ENCODE measurements around the gene C20orf204.

C20orf204 gene

DNA sequence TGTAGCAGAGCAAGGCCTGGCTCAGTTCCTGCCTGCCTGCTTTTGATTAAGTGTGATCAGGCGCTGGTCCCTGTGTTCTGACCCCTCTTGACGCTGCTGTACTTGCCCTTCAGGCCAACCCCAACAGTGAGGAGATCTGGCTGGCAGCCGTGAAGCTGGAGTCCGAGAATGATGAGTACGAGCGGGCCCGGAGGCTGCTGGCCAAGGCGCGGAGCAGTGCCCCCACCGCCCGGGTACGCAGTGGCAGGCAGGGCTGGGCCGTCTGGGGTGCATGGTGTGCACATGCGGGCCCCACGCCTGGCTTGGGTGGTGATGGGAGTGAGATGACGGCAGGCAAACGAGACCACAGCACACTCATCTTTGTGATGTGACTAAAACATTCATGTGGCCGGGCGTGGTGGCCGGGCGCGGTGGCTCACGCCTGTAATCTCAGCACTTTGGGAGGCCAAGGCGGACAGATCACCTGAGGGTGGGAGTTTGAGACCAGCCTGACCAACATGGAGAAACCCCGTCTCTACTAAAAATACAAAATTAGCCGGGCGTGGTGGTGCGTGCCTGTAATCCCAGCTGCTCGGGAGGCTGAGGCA, 10.1 kb upstream of the C20orf204 start:
- in situ Hi-C loops (cut with MboI; ENCODE audit: low sequenced_read_pairs), result no loop called here

GRCh38 chr20:64027981-64028685, 7.8 kb upstream of the C20orf204 start:
- in situ Hi-C loops (cut with MboI; ENCODE audit: low sequenced_read_pairs), result no loop called here

DNA sequence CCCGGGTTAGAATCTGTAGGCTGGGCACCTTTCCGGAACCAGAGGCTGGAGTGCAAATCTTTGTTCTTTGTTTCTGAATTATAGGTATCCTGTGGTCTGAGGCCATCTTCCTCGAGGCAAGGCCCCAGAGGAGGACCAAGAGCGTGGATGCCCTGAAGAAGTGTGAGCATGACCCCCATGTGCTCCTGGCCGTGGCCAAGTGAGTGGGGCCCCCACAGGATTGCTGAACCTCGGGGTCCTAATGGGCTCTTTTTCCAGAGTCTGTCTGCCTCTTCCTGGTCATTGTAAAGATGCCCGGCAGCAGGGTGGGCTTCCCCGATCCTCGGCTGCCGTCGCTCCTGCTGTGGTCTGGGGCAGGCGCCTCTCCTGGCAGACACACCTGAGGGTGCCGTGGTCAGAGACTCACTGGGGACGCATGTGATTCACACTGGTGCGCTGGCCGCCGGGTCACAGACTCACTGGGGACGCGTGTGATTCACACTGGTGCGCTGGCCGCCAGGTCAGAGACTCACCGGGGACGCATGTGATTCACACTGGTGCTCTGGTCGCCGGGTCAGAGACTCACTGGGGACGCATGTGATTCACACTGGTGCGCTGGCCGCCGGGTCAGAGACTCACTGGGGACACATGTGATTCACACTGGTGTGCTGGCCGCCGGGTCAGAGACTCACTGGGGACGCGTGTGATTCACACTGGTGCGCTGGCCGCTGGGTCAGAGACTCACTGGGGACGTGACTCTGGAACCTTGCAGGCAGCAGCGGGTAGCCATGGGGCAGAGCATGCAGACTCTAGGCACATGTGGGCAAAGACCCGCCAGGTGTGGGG, 6.5 kb upstream of the C20orf204 start:
- in situ Hi-C loops (cut with MboI; ENCODE audit: low sequenced_read_pairs), result no loop called here

GRCh38 chr20:64030371-64031134, 5.4 kb upstream of the C20orf204 start:
- in situ Hi-C loops (cut with MboI; ENCODE audit: low sequenced_read_pairs), result no loop called here

DNA sequence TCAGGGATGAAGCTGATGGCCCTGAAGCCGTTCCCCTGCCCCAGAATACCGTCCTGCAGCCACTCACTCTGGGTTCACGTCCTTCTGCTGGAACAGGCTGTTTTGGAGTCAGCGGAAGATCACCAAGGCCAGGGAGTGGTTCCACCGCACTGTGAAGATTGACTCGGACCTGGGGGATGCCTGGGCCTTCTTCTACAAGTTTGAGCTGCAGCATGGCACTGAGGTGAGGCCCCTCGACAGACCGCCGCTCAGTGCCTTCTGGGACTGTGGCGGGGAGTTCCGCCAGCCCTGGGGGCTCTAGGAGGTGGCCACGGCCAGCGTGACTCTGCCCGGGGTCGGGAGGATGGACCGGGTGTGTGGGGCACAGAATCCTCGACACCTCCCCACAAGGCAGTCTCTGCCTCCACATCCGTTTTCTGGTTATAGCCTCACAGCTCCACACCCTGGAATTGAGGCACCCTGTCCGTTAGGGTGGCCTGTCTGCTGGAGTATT, 4.1 kb upstream of the C20orf204 start:
- in situ Hi-C loops (cut with MboI; ENCODE audit: low sequenced_read_pairs), result no loop called here

DNA sequence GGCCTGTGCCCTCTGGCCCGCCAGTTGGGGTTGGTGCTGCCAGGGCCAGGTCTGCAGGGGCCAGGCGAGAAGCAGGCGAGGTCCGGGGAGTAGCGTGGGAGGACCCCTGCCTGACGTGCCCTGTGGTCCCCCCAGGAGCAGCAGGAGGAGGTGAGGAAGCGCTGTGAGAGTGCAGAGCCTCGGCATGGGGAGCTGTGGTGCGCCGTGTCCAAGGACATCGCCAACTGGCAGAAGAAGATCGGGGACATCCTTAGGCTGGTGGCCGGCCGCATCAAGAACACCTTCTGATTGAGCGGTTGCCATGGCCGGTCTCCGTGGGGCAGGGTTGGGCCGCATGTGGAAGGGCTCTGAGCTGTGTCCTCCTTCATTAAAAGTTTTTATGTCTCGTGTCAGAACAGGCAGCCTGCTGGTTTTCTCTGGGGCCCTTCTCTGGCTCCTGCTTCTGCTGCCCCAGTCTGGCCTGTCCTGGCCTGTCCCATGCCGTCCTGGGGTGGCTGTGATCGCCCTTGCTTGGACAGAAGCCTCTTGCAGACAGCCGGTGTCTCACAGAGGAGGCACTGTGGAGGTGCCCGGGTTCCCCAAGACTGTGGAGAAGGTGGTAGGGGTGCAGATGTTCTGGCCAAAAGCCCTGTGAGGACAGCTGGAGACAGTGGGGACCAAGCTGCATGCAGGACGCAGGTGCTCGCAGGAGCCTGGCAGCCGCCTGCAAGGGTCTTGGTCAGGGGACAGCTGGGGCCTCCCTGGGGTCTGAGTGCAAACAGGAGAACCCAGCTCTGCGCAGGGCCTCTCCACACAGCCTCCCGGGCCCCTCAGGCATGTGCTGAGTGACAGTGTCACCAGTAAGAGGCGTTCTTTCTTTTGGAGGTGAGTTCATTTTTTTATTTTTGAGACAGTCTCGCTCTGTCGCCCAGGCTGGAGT, 3.0 kb upstream of the C20orf204 start:
- in situ Hi-C loops (cut with MboI; ENCODE audit: low sequenced_read_pairs), result no loop called here

DNA sequence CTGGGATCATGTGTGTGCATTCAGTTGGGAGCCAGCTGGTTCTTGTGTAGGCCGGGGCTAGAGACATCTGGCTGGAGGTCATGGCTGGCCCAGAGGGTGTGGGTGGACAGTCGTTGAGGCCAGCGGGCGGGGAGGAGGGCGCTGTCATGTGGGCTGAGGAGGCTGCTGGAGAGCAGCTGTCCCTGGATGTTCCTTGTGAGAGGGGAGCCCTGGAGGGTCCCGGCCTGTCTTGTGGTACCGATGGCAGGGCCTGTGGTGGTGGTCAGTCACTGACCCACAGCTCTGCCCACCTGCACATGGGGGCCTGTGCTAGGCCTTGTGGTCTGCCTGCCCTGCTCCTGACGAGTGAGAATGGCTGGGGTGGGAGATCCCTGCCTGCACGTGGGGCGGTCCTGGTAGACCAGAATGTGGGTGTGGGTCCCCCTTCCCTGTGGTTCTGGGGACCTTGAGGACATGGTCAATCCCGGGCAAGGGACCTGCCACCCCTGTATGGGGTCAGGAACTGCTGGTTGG, 1.9 kb upstream of the C20orf204 start:
- in situ Hi-C loops (cut with MboI; ENCODE audit: low sequenced_read_pairs), result no loop called here

DNA sequence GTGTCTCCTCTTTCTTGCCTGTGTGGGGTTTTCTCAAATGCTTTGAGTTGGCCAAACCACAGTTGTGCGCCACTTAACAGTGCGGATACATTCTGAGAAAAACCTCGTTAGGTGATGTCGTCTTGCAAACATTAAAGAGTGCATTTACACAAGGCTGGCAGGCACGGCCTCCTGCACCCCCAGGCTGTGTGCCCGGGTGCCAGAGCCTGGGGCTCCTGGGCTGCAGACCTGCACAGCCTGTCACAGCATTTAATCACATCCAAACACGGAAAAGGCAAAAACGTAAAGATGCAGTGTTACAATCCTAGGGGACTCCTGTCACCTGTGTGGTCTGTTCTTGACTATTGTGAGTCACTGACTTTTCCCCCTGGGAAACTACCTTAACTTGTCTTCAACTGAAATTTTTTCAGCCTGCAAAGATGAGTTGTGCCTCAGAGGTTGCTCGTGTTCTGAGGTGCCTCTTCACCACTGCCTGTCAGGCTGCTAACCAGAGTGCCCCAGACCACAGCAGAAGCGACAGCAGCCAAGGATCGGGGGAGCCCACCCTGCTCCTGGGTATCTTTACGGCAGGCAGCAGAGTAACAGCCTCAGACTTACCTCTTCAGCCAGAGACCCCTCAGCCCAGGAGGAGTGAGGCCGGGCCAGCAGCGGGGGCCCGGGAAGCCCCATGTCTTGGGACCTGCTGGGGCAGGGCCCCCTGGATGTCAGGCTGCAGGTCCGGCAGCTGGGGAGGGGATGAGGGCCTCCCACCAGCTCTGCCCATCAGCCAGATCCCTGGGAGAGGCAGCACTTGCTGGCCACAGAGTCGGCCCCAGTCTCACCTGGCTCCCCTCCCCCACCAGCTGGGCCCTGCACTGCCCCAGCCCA, 683 bp upstream of the C20orf204 start:
- in situ Hi-C loops (cut with MboI; ENCODE audit: low sequenced_read_pairs), result no loop called here

- in situ Hi-C loops (cut with MboI; ENCODE audit: low sequenced_read_pairs), result no loop called here
Measured at GRCh38 chr20:64036346-64037198, 590 bp downstream of the C20orf204 start.

- in situ Hi-C loops (cut with MboI; ENCODE audit: low sequenced_read_pairs), result no loop called here
Measured at GRCh38 chr20:64037199-64037497, 1.2 kb downstream of the C20orf204 start.

GRCh38 chr20:64037498-64038213, 1.7 kb downstream of the C20orf204 start:
- in situ Hi-C loops (cut with MboI; ENCODE audit: low sequenced_read_pairs), result no loop called here

GRCh38 chr20:64038224-64038564, 2.2 kb downstream of the C20orf204 start:
- in situ Hi-C loops (cut with MboI; ENCODE audit: low sequenced_read_pairs), result no loop called here

DNA sequence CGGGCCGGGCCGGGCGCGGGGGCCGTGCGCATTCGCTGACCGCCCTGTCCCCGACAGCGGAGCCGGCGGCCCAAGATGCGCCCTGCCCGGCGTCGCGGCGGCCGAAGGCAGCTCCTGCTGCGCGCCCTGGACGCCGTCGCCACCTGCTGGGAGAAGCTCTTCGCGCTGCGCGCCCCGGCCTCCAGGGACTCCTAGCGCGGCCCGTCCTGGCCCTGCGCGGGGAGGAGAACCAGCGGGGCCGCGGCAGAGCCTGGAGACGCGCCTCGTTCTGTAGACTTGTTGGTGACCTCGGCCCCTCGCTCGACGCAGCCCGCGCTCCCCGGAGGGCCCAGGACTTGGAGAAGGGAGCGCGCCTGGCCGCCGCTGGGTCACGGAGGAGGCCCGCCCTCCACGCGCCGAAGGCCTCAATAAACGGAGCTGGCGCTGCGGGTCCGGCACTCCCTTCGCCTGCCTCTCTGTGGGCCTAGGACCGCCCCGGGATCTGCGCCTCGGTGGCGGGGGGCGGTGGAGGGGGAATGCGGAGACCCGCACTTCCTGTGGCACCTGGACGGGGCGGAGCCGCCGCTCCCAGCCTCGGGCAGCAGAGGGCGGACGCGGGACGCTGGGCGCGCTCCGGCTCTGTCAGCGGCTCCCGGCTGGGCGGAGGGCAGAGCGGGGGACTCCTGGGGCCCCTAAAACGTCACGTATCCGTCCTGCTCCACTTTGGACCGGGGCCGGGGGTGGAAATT, 2.7 kb downstream of the C20orf204 start:
- in situ Hi-C loops (cut with MboI; ENCODE audit: low sequenced_read_pairs), result no loop called here

DNA sequence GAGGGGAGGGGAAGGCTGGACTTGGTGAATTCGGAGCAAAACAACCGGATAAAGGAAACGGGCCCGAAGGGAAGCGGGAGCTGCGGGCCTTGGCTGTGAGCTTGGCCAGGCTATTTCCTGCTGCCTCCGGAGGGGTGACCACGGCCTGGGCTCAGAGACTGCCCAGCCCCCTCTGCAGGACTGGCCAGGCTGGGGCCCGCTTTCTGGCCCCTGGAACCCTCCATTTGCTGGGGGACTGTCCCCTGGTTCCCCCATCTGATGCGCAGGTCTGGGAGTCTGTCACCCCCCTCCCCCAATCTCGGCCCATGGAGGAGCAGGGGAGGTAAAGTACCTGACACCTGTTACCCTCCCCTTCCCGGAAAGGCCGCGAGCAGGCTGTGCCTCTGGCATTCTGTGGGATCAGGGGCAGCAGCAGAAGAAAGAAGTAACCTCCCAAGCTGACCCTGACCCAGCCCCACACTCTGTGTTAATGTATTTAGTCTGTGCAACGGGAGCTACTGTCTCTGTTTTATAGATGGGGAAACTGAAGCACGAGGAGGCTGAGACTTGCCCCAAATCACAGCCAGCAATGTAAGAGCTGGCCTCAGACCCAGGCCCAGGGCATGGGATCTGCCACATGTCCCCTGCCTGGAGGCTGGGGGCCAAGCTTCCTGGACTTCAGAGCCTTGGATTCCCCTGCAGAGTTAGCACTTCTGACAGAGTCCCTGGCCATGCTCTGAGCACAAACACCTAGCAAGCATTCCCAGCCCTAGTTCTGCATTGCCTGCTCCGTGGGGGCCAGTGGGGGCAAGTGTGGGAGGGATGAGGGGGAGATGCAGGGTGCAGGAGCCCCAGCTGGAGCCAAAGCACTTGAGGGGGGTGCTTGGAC, 3.5 kb downstream of the C20orf204 start:
- in situ Hi-C loops (cut with MboI; ENCODE audit: low sequenced_read_pairs), result no loop called here

DNA sequence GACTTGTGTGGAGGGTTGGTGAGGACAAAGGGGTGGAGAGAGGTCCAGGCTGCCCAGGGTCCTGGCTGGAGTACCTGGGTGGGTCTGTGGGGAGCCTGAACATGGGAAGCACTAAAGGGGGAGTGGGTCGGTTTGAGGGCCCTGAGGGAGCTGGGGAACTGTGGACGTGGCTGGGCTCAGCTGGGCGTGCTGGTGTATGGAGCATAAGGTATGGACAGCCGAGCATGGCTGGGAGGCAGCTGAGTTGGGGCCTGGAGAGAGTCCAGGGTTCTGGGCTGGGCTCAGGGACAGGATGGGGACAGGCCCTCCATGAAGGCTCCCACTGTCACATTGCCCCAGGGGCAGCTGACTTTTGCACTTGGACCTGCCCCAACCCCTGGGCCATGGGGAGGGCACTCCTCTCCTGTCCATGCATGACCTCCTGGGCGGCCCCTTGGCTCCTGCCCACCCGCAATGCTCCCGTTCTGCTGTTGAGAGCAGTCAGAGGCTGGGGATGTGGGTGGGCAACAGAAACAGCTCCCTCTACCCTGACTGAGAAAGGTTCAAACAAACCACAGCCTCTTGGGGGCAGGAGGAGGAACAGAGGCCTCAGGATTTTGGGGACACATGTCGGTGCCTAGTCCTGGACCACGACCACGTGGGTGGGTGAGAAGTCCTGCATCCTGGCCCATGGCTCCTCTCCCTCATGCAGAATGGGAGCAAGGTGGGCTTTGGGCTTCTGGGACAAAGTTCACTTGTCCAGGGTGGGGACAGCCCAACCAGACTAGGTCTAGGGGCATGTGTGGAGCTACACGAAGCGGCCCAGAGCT, 4.5 kb downstream of the C20orf204 start:
- in situ Hi-C loops (cut with MboI; ENCODE audit: low sequenced_read_pairs), result no loop called here
